Smooth muscle cell (in vitro differentiated cells): ENCODE measurements around the gene PRTG. TPM values are rescaled to one million over a fixed set of nuclear protein-coding genes. Genes with fewer than 3 reads are reported as not detected.
A peak's percentile ranks its signal among the peaks of the same experiment; 100 is the strongest.

ENCODE experiments used
- DNase-seq: peaks from one replicate; lab custom pipeline; 2025; ENCODE audit not compliant: unreplicated experiment; lab: John Stamatoyannopoulos, UW
- H2AFZ ChIP-seq: fragments of 200-600 bp; sonication (generic); 2 replicates; pipeline ENCODE4 v1.6.0; 2016; ENCODE audit warnings: antibody characterized with exemption, low read depth, mild to moderate bottlenecking
- H3F3A ChIP-seq: fragments of 200-600 bp; sonication (generic); 2 replicates; pipeline ENCODE4 v1.6.0; 2017; ENCODE audit warnings: antibody characterized with exemption, low read depth
- H3K27ac ChIP-seq: fragments of 200-600 bp; sonication (generic); 2 replicates; pipeline ENCODE4 v1.5.1; 2016; ENCODE audit warnings: low read depth, mild to moderate bottlenecking
- H3K27me3 ChIP-seq: fragments of 200-600 bp; sonication (generic); 2 replicates; pipeline ENCODE4 v1.6.1; 2016; ENCODE audit warnings: low read depth, mild to moderate bottlenecking
- H3K36me3 ChIP-seq: fragments of 200-600 bp; sonication (generic); 2 replicates; pipeline ENCODE4 v1.5.1; 2016; ENCODE audit warnings: low read depth
- H3K4me1 ChIP-seq: fragments of 200-600 bp; sonication (generic); 2 replicates; pipeline ENCODE4 v1.5.1; 2016; ENCODE audit warnings: low read depth
- H3K4me2 ChIP-seq: fragments of 200-600 bp; sonication (generic); 2 replicates; pipeline ENCODE4 v1.6.0; 2016; ENCODE audit warnings: mild to moderate bottlenecking
- H3K4me3 ChIP-seq: fragments of 200-600 bp; sonication (generic); 2 replicates; pipeline ENCODE4 v1.5.1; 2016; ENCODE audit warnings: mild to moderate bottlenecking
- H3K79me2 ChIP-seq: fragments of 200-600 bp; sonication (generic); 2 replicates; pipeline ENCODE4 v1.6.0; 2016; ENCODE audit warnings: low read depth, mild to moderate bottlenecking
- H3K9ac ChIP-seq: fragments of 200-600 bp; sonication (generic); 2 replicates; pipeline ENCODE4 v1.6.0; 2016; ENCODE audit warnings: low read depth
- H3K9me3 ChIP-seq: fragments of 200-600 bp; sonication (generic); replicated peaks from 2 replicates; pipeline ENCODE4 v1.5.1; 2016; ENCODE audit warnings: low read depth
- H4K20me1 ChIP-seq: fragments of 200-600 bp; sonication (generic); 2 replicates; pipeline ENCODE4 v1.6.0; 2016; ENCODE audit warnings: low read depth
- WGBS: methylation state at CpG from one replicate; pipeline ENCODE4 v1.1.7; 2016; ENCODE audit warnings: low lambda C conversion rate; 5-methylcytosine and 5-hydroxymethylcytosine counted together
- polyA plus RNA-seq: library from polyadenylated mRNA; unstranded; fragments of >200 nt; fragmentation: Nextera tagmentation; extraction: Ambion mirVana; gene quantifications from 2 replicates; pipeline ENCODE4 v1.2.1, GENCODE V29; 2016
- total RNA-seq: library from RNA; depleted of rRNA; stranded (reverse); fragments of >200 nt; gene quantifications from 2 replicates; pipeline ENCODE4 v1.2.3, GENCODE V29; 2014
- TF ChIP-seq, protein P1 (sequence below): fragments of 200-600 bp; sonication (generic); IDR thresholded peaks from 2 replicates; pipeline ENCODE4 v1.5.1; 2017; ENCODE audit warnings: borderline replicate concordance, mild to moderate bottlenecking, antibody characterized with exemption; ENCODE audit not compliant: insufficient read depth, poor library complexity, severe bottlenecking

The PRTG gene
- total and polyA plus RNA-seq, 2 experiments from 2014 or later = 2.4 to 17.2 TPM

DNA sequence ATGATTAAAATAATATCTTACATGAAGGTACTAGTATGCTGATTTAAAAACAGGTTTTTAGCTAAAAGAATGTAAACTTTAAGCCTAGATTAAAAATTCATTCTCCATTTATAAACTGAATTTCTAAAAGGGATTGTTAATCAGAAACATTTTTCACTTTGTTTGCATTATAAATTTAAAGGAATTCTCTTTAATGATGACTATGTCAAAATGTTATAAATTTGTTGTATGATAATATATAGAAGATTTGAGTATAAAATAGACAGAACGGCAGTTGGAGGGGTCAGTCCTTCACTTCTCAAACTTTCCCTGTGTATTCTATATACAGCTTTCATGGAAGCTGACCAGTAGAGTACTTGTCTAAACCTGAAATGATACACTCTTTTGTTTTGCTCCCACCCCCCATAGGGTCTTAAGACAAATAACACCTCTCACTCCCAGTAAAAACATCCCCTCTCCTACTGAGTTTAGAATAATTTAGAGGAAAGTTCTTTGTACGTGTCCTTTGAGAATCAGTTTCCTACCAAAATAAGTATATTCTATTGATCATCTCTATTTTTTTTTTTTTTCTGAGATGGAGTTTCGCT, 90.0 kb downstream of the PRTG start:
- Histone ChIP-seq H4K20me1 (no peaks in the 10 kb centered on the region), H3K4me2 (no peak overlapping the region), H3K36me3 (no peaks in the 10 kb centered on the region), H3K9me3 (no peaks in the 10 kb centered on the region), H3F3A (no peaks in the 10 kb centered on the region), H3K79me2 (no peaks in the 10 kb centered on the region), H3K27me3 (no peaks in the 10 kb centered on the region), H3K9ac (no peak overlapping the region), H3K4me3 (no peak overlapping the region), H2AFZ (no peak overlapping the region), H3K4me1 (peaks cover 20% of the 10 kb centered on the region), H3K27ac (no peak overlapping the region)
- no peak for DNase-seq
- 98% methylated on average over 3 of the region's 3 CpGs for WGBS
- TF ChIP-seq, protein P1, sequence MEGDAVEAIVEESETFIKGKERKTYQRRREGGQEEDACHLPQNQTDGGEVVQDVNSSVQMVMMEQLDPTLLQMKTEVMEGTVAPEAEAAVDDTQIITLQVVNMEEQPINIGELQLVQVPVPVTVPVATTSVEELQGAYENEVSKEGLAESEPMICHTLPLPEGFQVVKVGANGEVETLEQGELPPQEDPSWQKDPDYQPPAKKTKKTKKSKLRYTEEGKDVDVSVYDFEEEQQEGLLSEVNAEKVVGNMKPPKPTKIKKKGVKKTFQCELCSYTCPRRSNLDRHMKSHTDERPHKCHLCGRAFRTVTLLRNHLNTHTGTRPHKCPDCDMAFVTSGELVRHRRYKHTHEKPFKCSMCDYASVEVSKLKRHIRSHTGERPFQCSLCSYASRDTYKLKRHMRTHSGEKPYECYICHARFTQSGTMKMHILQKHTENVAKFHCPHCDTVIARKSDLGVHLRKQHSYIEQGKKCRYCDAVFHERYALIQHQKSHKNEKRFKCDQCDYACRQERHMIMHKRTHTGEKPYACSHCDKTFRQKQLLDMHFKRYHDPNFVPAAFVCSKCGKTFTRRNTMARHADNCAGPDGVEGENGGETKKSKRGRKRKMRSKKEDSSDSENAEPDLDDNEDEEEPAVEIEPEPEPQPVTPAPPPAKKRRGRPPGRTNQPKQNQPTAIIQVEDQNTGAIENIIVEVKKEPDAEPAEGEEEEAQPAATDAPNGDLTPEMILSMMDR = no peak

DNA sequence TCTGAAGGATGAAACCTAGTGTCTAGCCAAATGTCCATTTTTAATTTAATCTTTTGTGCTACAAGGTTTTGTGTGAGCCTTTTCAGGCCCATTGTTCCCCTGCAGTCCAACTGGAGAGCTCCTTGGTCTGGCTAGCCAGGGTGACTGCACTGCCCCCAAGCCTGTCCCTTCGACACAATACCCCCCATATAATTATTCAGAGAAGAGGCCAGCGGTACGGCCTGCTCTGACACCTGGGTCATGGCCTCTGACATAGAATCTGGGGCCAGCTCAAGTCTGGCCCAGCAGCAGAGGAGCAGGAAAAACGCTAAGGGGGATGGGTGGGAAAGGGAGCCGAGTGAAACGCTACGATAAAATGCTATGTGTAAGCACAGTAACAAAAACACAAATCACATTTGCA, 90.6 kb downstream of the PRTG start:
- peaks cover 20% of the 10 kb centered on the region for H3K4me1 ChIP-seq
- H4K20me1 ChIP-seq = no peaks in the 10 kb centered on the region
- H3K27ac ChIP-seq = no peak overlapping the region
- WGBS = 44% methylated on average over 7 of the region's 7 CpGs
- no peak overlapping the region for H2AFZ ChIP-seq
- no peaks in the 10 kb centered on the region for H3K27me3 ChIP-seq
- H3F3A ChIP-seq = no peaks in the 10 kb centered on the region
- no peak overlapping the region for H3K4me3 ChIP-seq
- no peak overlapping the region for H3K4me2 ChIP-seq
- no peak overlapping the region for H3K9ac ChIP-seq
- DNase-seq = no peak
- H3K9me3 ChIP-seq = no peaks in the 10 kb centered on the region
- TF ChIP-seq, protein P1 = no peak
- H3K36me3 ChIP-seq = no peaks in the 10 kb centered on the region
- no peaks in the 10 kb centered on the region for H3K79me2 ChIP-seq

- DNase-seq = no peak
- 32% methylated on average over 1 of the region's 1 CpG for WGBS
- H3K27ac ChIP-seq = peak overlapping the region; percentile 44
These were observed 93.9 kb downstream of the PRTG start for GRCh38 chr15:55649058-55649423.

More at GRCh38 chr15:55649058-55649423, 93.9 kb downstream of the PRTG start:
- H3F3A ChIP-seq = no peaks in the 10 kb centered on the region
- H3K9ac ChIP-seq = no peak overlapping the region
- no peak overlapping the region for H3K4me2 ChIP-seq
- H3K4me1 ChIP-seq = peaks cover 20% of the 10 kb centered on the region
- no peaks in the 10 kb centered on the region for H4K20me1 ChIP-seq
- no peak overlapping the region for H3K4me3 ChIP-seq
- no peaks in the 10 kb centered on the region for H3K27me3 ChIP-seq
- H2AFZ ChIP-seq = no peak overlapping the region
- TF ChIP-seq, protein P1 = no peak
- no peaks in the 10 kb centered on the region for H3K79me2 ChIP-seq
- H3K36me3 ChIP-seq = no peaks in the 10 kb centered on the region
- H3K9me3 ChIP-seq = no peaks in the 10 kb centered on the region
